ENCODE results near the gene PDE11A.

Gene PDE11A

GRCh38 chr2:177894546-177894945 lies 178.0 kb downstream of the PDE11A start:
- no peak for TF ChIP-seq ZFP30 (CRISPR knock-in tag; IDR thresholded peaks at IDR 0.05)
- TF ChIP-seq PATZ1 (CRISPR knock-in tag; IDR thresholded peaks at IDR 0.05; ENCODE audit: borderline replicate concordance): no peak
- TF ChIP-seq OSR1 (CRISPR knock-in tag; IDR thresholded peaks at IDR 0.05): no peak
- no peak for TF ChIP-seq ZFP3 (CRISPR knock-in tag; IDR thresholded peaks at IDR 0.05)
- no peak for TF ChIP-seq PPARA (CRISPR knock-in tag; IDR thresholded peaks at IDR 0.05; ENCODE audit: borderline replicate concordance)
- TF ChIP-seq CSDC2 (CRISPR knock-in tag; IDR thresholded peaks at IDR 0.05): no peak
- no peak for TF ChIP-seq ARNTL (CRISPR knock-in tag; IDR thresholded peaks at IDR 0.05; ENCODE audit: borderline replicate concordance, low read depth)
- TF ChIP-seq TSHZ2 (CRISPR knock-in tag; IDR thresholded peaks at IDR 0.05): no peak
- TF ChIP-seq ISL1 (CRISPR knock-in tag; IDR thresholded peaks at IDR 0.05): no peak
- no peak for ATAC-seq

GRCh38 chr2:177893880-177894279 lies 178.7 kb downstream of the PDE11A start:
- TF ChIP-seq TOX (CRISPR knock-in tag; IDR thresholded peaks at IDR 0.05; ENCODE audit: borderline replicate concordance) (no peak), ZC3H10 (CRISPR knock-in tag; IDR thresholded peaks at IDR 0.05) (no peak), TCF4 (CRISPR knock-in tag; IDR thresholded peaks at IDR 0.05; ENCODE audit: borderline replicate concordance) (no peak), ZFP30 (CRISPR knock-in tag; IDR thresholded peaks at IDR 0.05) (no peak), RARB (CRISPR knock-in tag; IDR thresholded peaks at IDR 0.05) (no peak), CSDC2 (CRISPR knock-in tag; IDR thresholded peaks at IDR 0.05) (no peak), ARNTL (CRISPR knock-in tag; IDR thresholded peaks at IDR 0.05; ENCODE audit: borderline replicate concordance, low read depth) (no peak), ZNF70 (CRISPR knock-in tag; IDR thresholded peaks at IDR 0.05) (no peak), CSRNP3 (CRISPR knock-in tag; IDR thresholded peaks at IDR 0.05) (no peak), CREB5 (CRISPR knock-in tag; IDR thresholded peaks at IDR 0.05; ENCODE audit: low read depth) (no peak), OSR1 (CRISPR knock-in tag; IDR thresholded peaks at IDR 0.05) (no peak), SNAI2 (CRISPR knock-in tag; IDR thresholded peaks at IDR 0.05) (no peak), ZFP3 (CRISPR knock-in tag; IDR thresholded peaks at IDR 0.05) (no peak), PATZ1 (CRISPR knock-in tag; IDR thresholded peaks at IDR 0.05; ENCODE audit: borderline replicate concordance) (no peak), ESRRG (CRISPR knock-in tag; IDR thresholded peaks at IDR 0.05) (no peak), ISL1 (CRISPR knock-in tag; IDR thresholded peaks at IDR 0.05) (no peak), GLIS3 (CRISPR knock-in tag; IDR thresholded peaks at IDR 0.05) (no peak), BACH2 (CRISPR knock-in tag; IDR thresholded peaks at IDR 0.05; ENCODE audit: borderline replicate concordance) (no peak)
- ATAC-seq: no peak

DNA sequence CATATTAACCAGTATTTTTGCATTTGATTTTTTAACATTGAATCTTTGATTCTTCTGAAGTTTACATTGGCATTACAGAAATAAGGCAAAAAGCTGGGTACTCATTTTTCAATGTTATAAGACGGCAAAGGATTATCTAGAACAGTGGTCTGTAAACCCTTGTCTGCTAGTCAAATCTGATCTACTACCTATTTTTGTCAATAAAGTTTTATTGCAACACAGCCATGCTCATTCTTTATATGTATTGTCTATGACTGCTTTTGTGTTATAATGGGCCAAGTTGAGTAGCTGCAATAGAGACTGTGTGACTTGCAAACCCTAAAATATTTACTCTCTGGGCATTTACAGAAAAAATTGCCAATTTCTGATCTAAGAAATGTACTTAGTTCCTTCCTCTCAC lies 181.0 kb downstream of the PDE11A start:
- TF ChIP-seq CREB5 (CRISPR knock-in tag; IDR thresholded peaks at IDR 0.05; ENCODE audit: low read depth) (no peak), ZC3H10 (CRISPR knock-in tag; IDR thresholded peaks at IDR 0.05) (no peak), CSRNP3 (CRISPR knock-in tag; IDR thresholded peaks at IDR 0.05) (no peak), ZFP3 (CRISPR knock-in tag; IDR thresholded peaks at IDR 0.05) (no peak), ZNF565 (CRISPR knock-in tag; conservative IDR thresholded peaks at IDR 0.05; ENCODE audit: low read depth) (no peak)
- no peak for ATAC-seq
